Activated T-helper 9 cell treated with anti-CD3 and anti-CD28 coated beads, Interleukin-2, amount 50 U/mL, for 16 hours (primary cell): ENCODE measurements around the gene BARHL2.

Experiments
- DNase-seq: peaks from one replicate; pipeline ENCODE4 v3.0.0-alpha.2; 2020; ENCODE audit warnings: low read depth

BARHL2 gene

GRCh38 chr1:90716552-90717355, at the start of gene BARHL2:
Gene BARHL2, minus strand, starts transcription at chr1:90717302. Its CDS starts 107 bp downstream, at chr1:90717195.
- no peak for DNase-seq

DNA sequence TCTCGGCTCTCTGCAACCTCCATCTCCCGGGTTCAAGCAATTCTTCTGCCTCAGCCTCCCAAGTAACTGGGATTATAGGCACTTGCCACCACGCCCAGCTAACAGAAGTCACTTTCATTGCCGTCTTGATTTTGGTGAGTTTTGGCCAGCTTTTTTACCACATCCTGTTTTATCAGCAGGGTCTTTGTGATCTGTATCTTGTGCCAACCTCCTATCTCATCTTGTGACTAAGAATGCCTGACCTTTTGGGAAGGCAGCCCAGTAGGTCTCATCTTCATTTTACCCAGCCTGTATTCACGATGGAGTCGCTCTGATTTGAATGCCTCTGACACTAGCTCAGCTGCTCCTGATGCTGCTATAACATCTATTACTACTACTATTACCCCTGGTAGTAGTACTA, 46.8 kb upstream of the BARHL2 start:
- DNase-seq, result no peak

DNA sequence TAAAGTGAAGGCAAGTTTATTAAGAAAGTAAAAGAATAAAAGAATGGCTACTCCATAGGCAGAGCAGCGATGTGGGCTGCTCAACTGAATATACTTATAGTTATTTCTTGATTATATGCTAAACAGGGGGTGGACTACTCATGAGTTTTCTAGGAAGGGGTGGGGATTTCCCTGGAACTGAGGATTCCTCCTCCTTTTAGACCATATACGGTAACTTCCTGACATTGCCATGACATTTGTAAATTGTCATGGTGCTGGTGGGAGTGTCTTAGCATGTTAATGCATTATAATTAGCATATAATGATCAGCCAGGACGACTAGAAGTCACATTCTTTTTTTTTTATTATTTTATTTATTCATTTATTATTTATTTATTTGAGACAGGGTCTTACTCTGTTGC, 46.4 kb upstream of the BARHL2 start:
- no peak for DNase-seq

DNA sequence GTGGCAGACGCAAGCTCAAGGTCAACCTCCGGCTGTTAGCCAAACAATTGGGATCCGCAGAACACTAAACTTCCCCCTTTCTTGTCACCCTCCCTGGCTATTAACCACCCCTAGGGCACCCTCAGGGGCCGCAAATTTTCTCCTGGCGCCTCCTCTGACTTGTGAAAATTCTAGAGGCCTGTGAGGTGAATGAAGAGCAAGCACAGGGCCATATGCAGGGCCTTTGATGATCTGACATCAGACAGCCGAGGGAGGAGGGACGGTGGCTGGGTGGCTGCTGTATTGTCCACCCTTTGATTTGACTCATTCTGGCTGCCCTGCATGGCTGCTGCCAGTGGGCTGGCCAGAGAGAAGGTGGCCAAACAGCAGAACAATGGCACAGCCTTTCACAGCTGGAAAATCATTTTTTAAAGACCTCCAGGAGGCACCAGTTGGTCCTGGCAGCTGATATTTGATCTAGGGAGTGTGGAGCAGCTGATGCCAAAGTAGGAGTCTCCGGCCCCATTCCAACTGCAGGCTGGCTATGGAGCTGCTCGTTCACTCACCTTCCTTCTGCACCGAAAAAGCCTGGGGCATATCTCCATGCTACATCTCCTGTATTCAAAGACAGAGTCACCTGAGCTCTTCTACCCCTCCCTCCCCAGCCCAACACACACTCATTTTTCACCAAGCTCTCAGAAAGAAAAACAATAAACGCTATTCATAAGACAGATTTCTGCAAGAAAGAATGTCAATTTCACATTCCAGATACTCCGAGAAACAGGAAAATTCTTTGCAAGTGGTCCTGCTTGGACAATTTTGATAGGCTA, 44.9 kb upstream of the BARHL2 start:
- no peak for DNase-seq

DNA sequence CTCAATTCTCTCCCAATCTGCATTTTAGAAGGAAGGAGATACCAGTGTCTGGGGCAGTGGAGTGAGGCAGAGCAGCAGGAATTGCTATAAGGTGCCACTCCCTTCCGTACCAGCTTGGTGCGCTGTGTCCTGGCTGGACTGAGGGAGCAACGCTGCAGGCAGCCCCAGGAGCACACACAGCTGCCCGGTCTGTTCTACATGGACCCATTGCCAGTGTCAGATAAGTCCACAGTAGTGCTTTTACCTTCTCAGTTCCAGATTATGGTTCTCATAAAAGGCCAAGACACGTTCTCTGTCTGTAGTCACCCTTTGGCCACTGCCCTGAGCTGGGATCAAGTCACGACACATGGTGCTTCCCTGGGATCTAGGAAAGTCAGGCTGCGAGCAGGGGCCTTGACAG, 44.1 kb upstream of the BARHL2 start:
- DNase-seq, result no peak

- no peak for DNase-seq
These were observed 36.5 kb upstream of the BARHL2 start for GRCh38 chr1:90753556-90753955.

DNA sequence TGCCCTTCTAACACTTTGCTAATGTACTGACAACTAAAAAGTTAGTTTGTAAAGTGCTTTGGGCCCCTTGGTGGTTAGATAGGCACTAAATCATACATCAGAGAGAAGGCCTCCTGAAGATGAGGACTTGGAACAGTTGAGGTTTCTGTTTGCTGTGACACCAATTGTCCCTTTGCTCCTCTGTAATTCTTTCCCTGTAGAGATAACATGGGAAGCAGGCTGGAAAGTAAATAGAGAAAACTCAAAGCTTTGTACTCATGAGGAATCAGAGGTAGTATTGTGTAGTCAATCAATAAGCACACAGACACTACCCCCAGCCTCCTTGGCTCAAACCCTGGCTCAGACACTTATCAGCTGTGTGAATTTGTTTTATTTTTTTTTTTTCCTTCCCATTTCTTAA, 31.6 kb upstream of the BARHL2 start:
- DNase-seq, result no peak

DNA sequence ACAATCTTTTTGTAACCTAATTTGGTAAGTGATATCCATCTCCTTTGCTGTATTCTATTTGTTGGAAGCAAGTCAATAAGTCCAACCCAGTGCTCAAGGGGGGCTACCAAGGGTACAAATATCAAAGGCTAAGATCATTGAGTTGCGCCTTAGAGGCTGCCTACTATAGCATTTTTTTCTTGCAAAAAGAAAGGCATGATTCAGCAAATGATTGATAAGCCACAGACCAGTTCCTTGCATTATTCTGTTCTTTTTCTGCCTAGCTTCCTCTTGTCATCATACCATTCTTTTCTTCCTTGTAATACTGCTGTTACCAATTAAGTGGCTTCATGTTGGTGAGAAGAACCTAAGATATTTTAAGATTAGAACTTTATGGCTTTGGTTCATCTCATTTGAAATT, 29.8 kb upstream of the BARHL2 start:
- no peak for DNase-seq

- DNase-seq, result no peak
These were observed 28.9 kb upstream of the BARHL2 start for GRCh38 chr1:90745972-90746371.

- DNase-seq, result no peak
These were observed 15.0 kb upstream of the BARHL2 start for GRCh38 chr1:90732136-90732535.

- no peak for DNase-seq
These were observed 14.4 kb upstream of the BARHL2 start for GRCh38 chr1:90731382-90732050.

DNA sequence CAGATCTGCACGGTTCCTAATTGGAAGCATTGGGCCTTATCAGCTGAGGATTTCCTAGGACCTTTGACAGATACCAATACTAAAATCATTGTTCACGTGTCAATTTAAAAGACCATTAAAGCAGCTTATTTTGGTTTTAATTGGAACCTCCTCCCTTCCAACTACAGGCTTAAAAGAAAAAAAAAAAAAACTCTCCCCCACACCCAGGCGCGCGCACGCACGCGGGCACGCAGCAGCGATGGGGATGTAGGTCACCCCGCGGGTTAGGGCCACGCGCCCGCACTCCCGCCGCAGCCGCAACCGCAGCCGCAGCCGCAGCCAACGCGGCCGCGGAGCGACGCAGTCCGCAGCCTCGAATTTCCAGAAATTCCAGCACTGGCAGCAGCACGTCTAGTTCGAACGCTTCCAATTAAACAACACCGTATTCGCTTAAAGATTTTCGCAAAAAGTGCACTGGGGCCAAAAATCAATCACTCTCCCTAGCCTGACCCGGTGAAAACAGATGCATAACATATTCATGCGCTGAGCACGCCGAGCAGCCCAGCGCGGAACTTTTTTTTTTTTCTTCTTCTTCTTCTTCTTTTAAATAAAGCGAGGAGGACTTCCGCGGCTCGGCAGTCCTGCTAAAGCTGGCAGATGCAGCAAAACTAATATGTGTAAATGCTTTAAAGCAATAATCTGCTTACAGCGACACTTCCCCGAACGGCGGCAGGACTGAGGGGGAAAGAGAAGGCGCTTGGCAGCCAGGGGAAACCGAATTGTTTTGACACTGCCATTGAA, 13.3 kb upstream of the BARHL2 start:
- DNase-seq, result no peak

- DNase-seq, result no peak
These were observed 12.6 kb upstream of the BARHL2 start for GRCh38 chr1:90729504-90730242.

GRCh38 chr1:90728502-90729287, 11.6 kb upstream of the BARHL2 start:
- DNase-seq, result no peak

DNA sequence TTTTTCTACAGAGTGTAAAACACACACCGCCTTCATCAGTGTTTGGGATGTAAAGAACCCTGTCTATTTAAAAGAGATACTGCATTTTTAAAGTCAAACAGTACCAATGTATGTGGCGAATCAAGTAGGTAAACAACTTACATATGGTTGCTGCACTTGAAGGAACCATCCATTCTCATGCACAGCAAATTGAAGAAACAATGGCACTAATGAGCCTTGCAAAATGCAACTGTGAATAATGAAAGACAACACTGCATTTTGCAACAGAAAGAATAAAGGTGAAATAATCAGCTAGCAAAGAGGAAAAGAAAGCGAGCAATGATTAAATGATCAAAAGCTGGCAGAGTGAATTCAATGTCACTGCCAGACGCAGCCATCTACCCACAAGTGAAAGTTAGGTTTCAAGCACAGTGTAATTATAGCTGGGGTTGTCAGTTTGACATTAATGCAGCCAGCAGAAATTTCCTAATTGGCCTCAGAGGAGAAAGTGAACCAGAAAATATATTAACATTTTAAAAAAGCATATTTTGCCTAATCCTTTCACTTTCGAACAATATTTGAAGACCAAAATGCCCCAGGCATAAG, 10.9 kb upstream of the BARHL2 start:
- no peak for DNase-seq

- DNase-seq, result no peak
These were observed 9.9 kb upstream of the BARHL2 start for GRCh38 chr1:90726986-90727480.

DNA sequence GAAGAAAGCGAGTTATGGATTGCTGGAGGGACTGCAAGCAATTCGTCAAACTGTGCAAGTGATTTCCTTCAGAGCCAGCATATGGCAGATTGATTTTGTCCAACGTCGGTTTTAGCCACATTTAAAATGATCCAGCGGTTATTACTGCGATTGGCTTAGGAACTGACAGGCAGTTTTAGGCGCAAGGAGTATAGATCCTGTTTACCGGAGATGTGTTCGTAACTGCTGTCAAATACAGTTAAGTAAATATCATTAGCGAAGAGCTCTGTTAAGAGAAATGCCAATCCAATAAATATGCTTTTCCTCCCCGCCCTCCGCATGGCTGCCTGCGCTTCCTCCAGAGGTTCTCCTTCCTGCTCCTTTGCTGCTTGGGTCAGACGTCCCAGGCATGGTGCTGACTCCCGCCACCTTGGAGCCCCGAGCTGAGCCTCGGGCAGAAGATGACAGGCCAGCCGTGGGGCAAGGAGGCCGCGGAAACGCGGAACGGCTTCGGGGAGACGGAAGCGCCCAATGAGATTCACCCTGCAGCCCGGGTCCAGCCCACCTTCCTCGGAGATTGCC, 9.4 kb upstream of the BARHL2 start:
- no peak for DNase-seq

DNA sequence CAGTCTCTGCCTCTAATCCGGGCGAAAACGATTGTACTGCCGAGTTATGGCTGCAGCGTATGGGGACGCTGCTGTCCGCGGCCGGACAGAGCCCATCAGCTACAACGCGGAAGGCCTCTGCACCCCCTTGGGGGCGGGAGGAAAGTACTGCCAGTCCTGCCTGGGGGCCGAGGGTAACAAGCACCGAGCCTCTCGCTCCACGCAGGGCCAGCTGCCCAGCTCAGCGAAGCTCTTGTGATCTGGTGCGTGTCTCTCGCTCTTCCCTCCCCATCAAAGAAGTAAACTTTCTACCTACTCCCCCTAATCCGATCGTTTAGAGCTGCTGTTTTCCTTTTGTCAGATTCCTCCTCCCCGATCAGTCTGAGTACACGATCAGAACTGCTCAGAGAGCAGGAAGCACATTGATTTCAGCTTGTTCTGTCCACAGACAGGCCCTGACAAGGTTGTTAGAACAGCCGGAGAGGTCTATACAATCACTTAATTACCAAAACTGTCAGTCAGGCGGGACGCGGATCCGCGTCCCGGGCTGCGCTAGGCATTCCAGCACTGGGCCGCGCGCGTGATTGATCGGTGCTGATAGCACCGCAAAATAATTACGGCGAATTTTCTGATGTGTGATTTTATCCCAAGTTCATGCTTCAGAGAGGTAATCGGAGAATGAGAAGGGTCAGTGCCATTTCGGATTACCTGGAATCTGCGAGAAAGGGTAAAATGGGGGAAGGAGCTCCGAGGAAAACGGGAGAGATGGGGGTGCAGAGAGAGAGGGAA, 8.7 kb upstream of the BARHL2 start:
- DNase-seq, result no peak
